ENCODE data around the gene GNS.

DNA sequence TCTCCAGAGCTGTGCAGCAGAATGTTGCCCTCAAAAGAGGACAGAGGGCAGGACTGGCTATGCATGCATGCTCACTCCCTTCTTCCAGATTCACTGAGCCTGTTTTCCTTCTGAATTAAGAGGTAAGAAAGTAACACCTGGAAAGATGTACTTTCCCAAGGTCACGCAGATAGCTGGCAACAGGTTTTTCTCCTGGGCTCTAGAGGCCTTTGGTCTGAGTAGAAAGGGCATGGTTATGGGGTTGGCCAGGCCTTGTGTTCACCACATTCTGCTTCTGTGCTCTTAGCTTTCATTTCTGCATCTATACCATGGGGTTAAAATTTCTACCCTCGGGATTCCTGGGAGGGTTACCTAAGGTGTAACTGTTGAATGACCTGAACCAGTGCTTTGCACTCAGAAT, 91.4 kb downstream of the GNS start:
- TF ChIP-seq, protein P1, sequence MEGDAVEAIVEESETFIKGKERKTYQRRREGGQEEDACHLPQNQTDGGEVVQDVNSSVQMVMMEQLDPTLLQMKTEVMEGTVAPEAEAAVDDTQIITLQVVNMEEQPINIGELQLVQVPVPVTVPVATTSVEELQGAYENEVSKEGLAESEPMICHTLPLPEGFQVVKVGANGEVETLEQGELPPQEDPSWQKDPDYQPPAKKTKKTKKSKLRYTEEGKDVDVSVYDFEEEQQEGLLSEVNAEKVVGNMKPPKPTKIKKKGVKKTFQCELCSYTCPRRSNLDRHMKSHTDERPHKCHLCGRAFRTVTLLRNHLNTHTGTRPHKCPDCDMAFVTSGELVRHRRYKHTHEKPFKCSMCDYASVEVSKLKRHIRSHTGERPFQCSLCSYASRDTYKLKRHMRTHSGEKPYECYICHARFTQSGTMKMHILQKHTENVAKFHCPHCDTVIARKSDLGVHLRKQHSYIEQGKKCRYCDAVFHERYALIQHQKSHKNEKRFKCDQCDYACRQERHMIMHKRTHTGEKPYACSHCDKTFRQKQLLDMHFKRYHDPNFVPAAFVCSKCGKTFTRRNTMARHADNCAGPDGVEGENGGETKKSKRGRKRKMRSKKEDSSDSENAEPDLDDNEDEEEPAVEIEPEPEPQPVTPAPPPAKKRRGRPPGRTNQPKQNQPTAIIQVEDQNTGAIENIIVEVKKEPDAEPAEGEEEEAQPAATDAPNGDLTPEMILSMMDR (IDR thresholded peaks at IDR 0.05): no peak
- no peak for TF ChIP-seq POLR2A (IDR thresholded peaks at IDR 0.05)

All from esophagus squamous epithelium (tissue), 4 donors.